ENCODE results near the gene CYP19A1. TPM values are rescaled to one million over a fixed set of nuclear protein-coding genes. Genes with fewer than 3 reads are reported as not detected.
A peak's percentile ranks its signal among the peaks of the same experiment; 100 is the strongest.

The CYP19A1 gene
- total and polyA plus RNA-seq, 10 of the 15 experiments (the other 5 are each of a cell fraction or from before 2014, with no cell fraction given), result 0.08 to 1.8 (median 0.70) TPM

DNA sequence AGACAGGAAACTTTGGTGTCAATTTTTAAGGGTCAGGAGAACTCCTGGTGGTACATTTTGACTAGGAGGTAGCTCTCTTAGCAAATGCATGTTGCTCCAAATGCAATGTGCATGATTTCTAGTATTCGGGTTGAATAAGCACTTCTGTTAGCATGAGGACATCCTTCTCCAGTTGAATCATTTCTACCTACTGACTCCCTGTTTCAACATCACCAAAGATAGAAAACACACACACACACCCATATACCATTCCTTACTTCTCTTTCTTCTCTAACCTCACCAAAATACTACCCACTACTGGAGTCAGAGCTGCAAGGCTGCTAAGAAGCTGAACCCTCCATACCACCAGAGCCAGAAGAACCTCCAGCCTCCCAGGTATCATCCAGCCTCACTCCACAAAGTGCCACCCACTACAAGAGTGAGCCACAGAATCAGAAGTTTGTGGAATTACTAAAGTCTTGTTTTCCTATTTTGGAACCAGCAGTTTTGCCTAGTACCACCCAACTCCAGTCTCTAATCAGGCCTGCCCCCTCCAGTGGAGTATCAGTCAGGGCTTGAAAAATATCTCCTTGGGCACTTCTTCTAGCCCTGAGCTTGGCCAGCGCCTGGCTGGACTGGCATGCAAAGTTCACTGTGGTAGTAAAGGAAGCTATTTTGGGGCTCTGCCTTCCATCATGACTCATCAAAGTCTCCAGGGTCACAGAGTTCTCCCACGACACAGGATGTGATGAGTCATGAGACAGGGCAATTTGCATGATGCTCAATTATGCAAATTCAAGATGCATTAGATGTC is 110.3 kb downstream of the CYP19A1 start:
- Histone ChIP-seq H3K9ac (ENCODE audit: control insufficient read depth, insufficient read depth, low read length) (peak overlapping the region; percentile 32; the same call in 1 of the 2 replicates), H3K27ac (ENCODE audit: control insufficient read depth, insufficient read depth) (peak overlapping the region; percentile 75), H3K4me1 (ENCODE audit: control insufficient read depth, insufficient read depth, low read length) (peaks cover 16% of the 10 kb centered on the region), H4K20me1 (ENCODE audit: control insufficient read depth, insufficient read depth) (no peaks in the 10 kb centered on the region), H3K36me3 (ENCODE audit: control insufficient read depth in 2 of 2, insufficient read depth in 2 of 2, low read length in 1 of 2) (no peaks in the 10 kb centered on the region), H3K9me3 (replicated peaks; ENCODE audit: control insufficient read depth, insufficient read depth, low read length) (no peaks in the 10 kb centered on the region), H3K4me2 (ENCODE audit: control insufficient read depth, insufficient read depth) (peak overlapping the region; percentile 72), H2AFZ (ENCODE audit: control insufficient read depth, low read depth, low read length) (peak overlapping the region; percentile 66), H3K79me2 (ENCODE audit: control insufficient read depth, insufficient read depth, low read length) (no peaks in the 10 kb centered on the region), H3K4me3 (peak overlapping the region; percentile 24; the same call in 1 of the 2 replicates), H3K27me3 (replicated peaks in 1 of 2; ENCODE audit: control insufficient read depth in 2 of 2, insufficient read depth in 2 of 2, low read length in 1 of 2) (no peaks in the 10 kb centered on the region)
- WGBS (ENCODE audit: insufficient coverage, insufficient replicate concordance, low lambda C conversion rate, missing lambda C conversion rate), result 3% methylated on average over 3 of the region's 3 CpGs
- ChIA-PET CTCF (interaction anchor here (0.9 to 8.2 kb wide), 15 partner anchors 9 to 549 kb away, joined by 3 to 92 read pairs (median 6); no protein-coding TSS in a partner anchor), SMC1A (ENCODE audit: uncharacterized antibody, unreplicated experiment) (interaction anchor here (1.1 to 4.0 kb wide), 10 partner anchors 9 to 174 kb away, joined by 3 to 23 read pairs (median 5); no protein-coding TSS in a partner anchor), POLR2A (no interaction called here), RAD21 (ENCODE audit: unreplicated experiment) (interaction anchor here (0.7 to 3.5 kb wide), 4 partner anchors 10 to 329 kb away, joined by 3 to 33 read pairs (median 6); no protein-coding TSS in a partner anchor)
- peak; percentile 76 for DNase-seq (ENCODE audit: low read depth, low spot score)
- no TSS peak for BruUV-seq (replicated peaks)
- peak; percentile 44 for FAIRE-seq
- in situ Hi-C loops (cut with MboI) (no loop called here), intact Hi-C loops (cut with micrococcal nuclease; ENCODE audit: unreplicated experiment) (loop anchor here (1.0 to 2.0 kb wide), 2 partner anchors 12 to 55 kb away; no protein-coding TSS in a partner anchor)
- peak; percentile 97 for ATAC-seq
- TF ChIP-seq TCF12 (IDR thresholded peaks at IDR 0.05; ENCODE audit: low read depth, low read length) (0 out of 2 replicates have a peak, but pooled peaks have one; percentile 23), POU2F2 (IDR thresholded peaks at IDR 0.05; ENCODE audit: borderline replicate concordance, low read depth, low read length) (peak; percentile 97; the same call in 2 of the 3 replicates), FOXM1 (IDR thresholded peaks at IDR 0.05; ENCODE audit: low read depth, low read length) (peak; percentile 69; the same call in 1 of the 2 replicates), CREM (IDR thresholded peaks at IDR 0.05; ENCODE audit: low read depth) (peak; percentile 84), JUNB (IDR thresholded peaks at IDR 0.05) (peak; percentile 81), MEF2B (IDR thresholded peaks at IDR 0.05; ENCODE audit: partially characterized antibody, poor library complexity, severe bottlenecking) (peak; percentile 91), PAX5 (IDR thresholded peaks at IDR 0.05; ENCODE audit: borderline replicate concordance, low read depth, low read length) (peak; percentile 50; the same call in 1 of the 2 replicates), MTA2 (IDR thresholded peaks at IDR 0.05; ENCODE audit: low read depth) (no peak), IRF4 (IDR thresholded peaks at IDR 0.05; ENCODE audit: low read depth, low read length) (peak; percentile 67; the same call in 1 of the 2 replicates), POLR2A (IDR thresholded peaks at IDR 0.05; ENCODE audit: low read depth, low read length) (peak; percentile 27; the same call in 1 of the 2 replicates), MEF2A (IDR thresholded peaks at IDR 0.05; ENCODE audit: insufficient read depth, low read depth, low read length) (peak; percentile 96), EED (IDR thresholded peaks at IDR 0.05; ENCODE audit: low read depth) (peak; percentile 49; the same call in 1 of the 2 replicates), RUNX3 (IDR thresholded peaks at IDR 0.05; ENCODE audit: low read length) (peak; percentile 71), POLR2AphosphoS5 (IDR thresholded peaks at IDR 0.05; ENCODE audit: low read length) (0 out of 2 replicates have a peak, but pooled peaks have one; percentile 40), IKZF2 (IDR thresholded peaks at IDR 0.05) (peak in 1 of 2 experiments; percentile 43; a peak in 1 of 4 replicates), HDGF (IDR thresholded peaks at IDR 0.05) (no peak), IKZF1 (conservative IDR thresholded peaks at IDR 0.05) (peak; percentile 50), BACH1 (IDR thresholded peaks at IDR 0.05; ENCODE audit: borderline replicate concordance) (peak; percentile 99), ATF7 (IDR thresholded peaks at IDR 0.05; ENCODE audit: low read depth) (peak; percentile 55)
- TF ChIP-seq, protein P1, sequence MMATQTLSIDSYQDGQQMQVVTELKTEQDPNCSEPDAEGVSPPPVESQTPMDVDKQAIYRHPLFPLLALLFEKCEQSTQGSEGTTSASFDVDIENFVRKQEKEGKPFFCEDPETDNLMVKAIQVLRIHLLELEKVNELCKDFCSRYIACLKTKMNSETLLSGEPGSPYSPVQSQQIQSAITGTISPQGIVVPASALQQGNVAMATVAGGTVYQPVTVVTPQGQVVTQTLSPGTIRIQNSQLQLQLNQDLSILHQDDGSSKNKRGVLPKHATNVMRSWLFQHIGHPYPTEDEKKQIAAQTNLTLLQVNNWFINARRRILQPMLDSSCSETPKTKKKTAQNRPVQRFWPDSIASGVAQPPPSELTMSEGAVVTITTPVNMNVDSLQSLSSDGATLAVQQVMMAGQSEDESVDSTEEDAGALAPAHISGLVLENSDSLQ (IDR thresholded peaks at IDR 0.05), result peak; percentile 73
- TF ChIP-seq, protein P2, sequence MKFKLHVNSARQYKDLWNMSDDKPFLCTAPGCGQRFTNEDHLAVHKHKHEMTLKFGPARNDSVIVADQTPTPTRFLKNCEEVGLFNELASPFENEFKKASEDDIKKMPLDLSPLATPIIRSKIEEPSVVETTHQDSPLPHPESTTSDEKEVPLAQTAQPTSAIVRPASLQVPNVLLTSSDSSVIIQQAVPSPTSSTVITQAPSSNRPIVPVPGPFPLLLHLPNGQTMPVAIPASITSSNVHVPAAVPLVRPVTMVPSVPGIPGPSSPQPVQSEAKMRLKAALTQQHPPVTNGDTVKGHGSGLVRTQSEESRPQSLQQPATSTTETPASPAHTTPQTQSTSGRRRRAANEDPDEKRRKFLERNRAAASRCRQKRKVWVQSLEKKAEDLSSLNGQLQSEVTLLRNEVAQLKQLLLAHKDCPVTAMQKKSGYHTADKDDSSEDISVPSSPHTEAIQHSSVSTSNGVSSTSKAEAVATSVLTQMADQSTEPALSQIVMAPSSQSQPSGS (IDR thresholded peaks at IDR 0.05; ENCODE audit: low read length), result peak; percentile 87
- TF ChIP-seq, protein P3, sequence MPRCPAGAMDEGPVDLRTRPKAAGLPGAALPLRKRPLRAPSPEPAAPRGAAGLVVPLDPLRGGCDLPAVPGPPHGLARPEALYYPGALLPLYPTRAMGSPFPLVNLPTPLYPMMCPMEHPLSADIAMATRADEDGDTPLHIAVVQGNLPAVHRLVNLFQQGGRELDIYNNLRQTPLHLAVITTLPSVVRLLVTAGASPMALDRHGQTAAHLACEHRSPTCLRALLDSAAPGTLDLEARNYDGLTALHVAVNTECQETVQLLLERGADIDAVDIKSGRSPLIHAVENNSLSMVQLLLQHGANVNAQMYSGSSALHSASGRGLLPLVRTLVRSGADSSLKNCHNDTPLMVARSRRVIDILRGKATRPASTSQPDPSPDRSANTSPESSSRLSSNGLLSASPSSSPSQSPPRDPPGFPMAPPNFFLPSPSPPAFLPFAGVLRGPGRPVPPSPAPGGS (IDR thresholded peaks at IDR 0.05; ENCODE audit: borderline replicate concordance, insufficient read depth, low read depth, low read length, poor library complexity, severe bottlenecking), result peak; percentile 25
